Fibroblast of villous mesenchyme (primary cell): Measurements from ENCODE around the gene GM2A. TPM values are rescaled to one million over a fixed set of nuclear protein-coding genes. Genes with fewer than 3 reads are reported as not detected.

Source experiments
- DNase-seq: peaks from one replicate; pipeline ENCODE4 v3.0.0-alpha.2; 2010; ENCODE audit warnings: low read depth
- H3K4me3 ChIP-seq: 2 replicates; pipeline ENCODE4 v1.5.1; 2011; ENCODE audit warnings: low read depth, mild to moderate bottlenecking, low read length
- CTCF ChIP-seq: IDR thresholded peaks from 2 replicates; pipeline ENCODE4 v1.5.1; 2012; ENCODE audit warnings: low read depth, mild to moderate bottlenecking, low read length; ENCODE audit not compliant: insufficient read depth
- total RNA-seq: library from RNA; depleted of rRNA; stranded (reverse); fragments of >200 nt; gene quantifications from 2 replicates; pipeline ENCODE4 v1.2.3, GENCODE V29; 2012

GM2A gene
- total RNA-seq, 1 donor: 28.1 TPM

- no peak overlapping the region for H3K4me3 ChIP-seq
- no peak for TF ChIP-seq CTCF
- DNase-seq: no peak
These were observed 30.8 kb upstream of the GM2A start for GRCh38 chr5:151222054-151222789.

- DNase-seq: no peak
- no peak for TF ChIP-seq CTCF
- peak overlapping the region; percentile 71 for H3K4me3 ChIP-seq
These were observed 30.1 kb upstream of the GM2A start for GRCh38 chr5:151222790-151223446.

DNA sequence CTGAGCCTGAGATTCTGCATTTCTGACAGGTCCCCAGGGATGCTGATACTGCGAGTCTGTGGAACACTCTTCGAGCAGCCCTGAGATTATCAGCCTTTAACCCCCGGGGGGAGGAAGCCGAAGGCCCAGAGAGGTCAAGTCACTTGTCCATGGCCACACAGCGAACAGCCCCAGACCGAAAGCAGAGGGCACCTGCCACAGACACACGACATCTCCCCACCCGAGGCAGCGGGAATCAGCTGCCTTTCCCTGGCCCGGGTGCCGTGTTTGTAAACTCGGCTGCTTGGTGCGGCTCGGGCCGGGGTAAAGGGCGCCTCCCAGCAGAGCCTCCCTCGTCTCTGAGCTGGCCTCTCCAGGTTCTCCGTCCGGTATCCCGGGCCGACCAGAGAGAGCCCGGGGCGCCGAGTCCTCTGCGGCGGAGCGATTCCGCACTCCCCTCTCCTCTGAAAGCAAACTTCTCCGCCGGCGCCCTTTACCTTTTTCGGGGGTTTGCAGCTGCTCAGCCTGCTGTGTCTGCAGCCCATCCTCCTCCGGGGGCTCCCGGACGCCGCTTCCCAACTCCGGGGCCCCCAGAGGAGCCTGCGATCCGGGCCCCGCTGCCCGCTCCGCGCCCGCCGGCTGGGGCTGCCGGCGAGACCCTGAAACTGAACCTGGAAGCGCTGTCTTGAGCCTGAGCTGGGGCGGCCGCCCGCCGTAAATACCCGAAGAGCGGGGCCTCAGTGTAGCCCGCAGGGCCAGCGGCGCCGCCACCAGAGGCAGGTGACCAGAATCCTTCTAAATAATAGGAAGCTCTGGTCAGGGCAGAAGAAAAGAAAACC is 29.3 kb upstream of the GM2A start, which contains the start of gene CCDC69:
Gene CCDC69, minus strand, starts transcription at position 646 of the 818 bp plus-strand sequence. Its CDS starts 122 bp downstream, at position 524.
- peak; percentile 20 for TF ChIP-seq CTCF

DNA sequence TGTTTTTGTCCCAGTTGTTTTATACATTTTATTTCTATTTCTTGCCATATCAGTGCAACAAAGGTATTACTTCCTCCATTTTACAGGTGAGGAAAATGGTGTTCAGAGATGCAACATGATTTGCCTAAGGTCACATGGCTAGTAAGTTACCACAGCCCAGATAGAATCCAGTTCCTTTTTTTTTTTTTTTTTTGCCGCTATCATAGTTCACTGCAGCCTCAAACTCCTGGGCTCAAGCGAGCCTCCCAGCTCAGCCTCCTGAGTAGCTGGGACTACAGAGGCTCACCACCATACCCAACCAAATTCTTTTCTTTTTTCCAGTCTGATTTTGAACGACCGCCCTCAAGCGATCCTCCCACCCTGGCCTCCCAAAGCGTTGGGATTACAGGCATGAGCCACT is 28.6 kb upstream of the GM2A start:
- no peak for DNase-seq

More for the DNA sequence above, 29.3 kb upstream of the GM2A start, which contains the start of gene CCDC69:
- peak within 1 kb of the TSS; percentile 71 for H3K4me3 ChIP-seq
- peak; percentile 76 for DNase-seq

GRCh38 chr5:151225071-151225470 is 27.9 kb upstream of the GM2A start:
- TF ChIP-seq CTCF: no peak
- H3K4me3 ChIP-seq: no peak overlapping the region
- no peak for DNase-seq

More for the DNA sequence above, 28.6 kb upstream of the GM2A start:
- peak overlapping the region; percentile 71 for H3K4me3 ChIP-seq
- TF ChIP-seq CTCF: no peak

DNA sequence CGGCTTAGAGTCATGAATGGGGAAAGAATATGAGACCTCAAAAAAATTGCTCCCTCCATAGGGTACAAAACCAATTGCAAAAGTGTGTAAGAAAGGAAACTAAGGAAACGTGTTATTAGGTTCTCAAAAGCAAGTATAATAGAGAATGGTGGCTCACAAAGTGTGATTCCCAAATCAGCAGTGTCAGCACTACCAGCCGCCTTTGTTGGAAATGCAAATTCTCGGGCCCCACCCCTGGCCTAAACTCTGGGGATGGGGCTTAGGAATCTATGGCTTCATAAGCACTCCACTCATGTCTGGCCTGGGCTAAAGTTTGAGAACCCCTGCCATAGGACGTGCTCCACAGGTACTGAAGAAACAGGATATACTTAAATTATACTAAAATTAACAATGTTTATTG is 27.5 kb upstream of the GM2A start:
- H3K4me3 ChIP-seq: no peak overlapping the region
- DNase-seq: no peak
- no peak for TF ChIP-seq CTCF
